Mucosa of descending colon (tissue), 3 donors: ENCODE results near the gene HK3. TPM values are rescaled to one million over a fixed set of nuclear protein-coding genes. Genes with fewer than 3 reads are reported as not detected.

Experiments used
- ATAC-seq: fragments of 200-7000 bp; cut with Tn5 transposase; one replicate; pipeline ENCODE4 v1.9.1; 2020; ENCODE audit warnings: mild to moderate bottlenecking, moderate library complexity
- DNase-seq, 3 donors: peaks; one replicate each; pipeline ENCODE4 v3.0.0-alpha.2; 2020
- H3K36me3 ChIP-seq: fragments of 200-600 bp; one replicate; pipeline ENCODE4 v1.8.0; 2021; ENCODE audit warnings: low read depth, mild to moderate bottlenecking
- H3K4me1 ChIP-seq: fragments of 200-600 bp; one replicate; pipeline ENCODE4 v1.8.0; 2021; ENCODE audit warnings: low read depth, mild to moderate bottlenecking
- H3K4me3 ChIP-seq: fragments of 200-600 bp; one replicate; pipeline ENCODE4 v1.8.0; 2021; ENCODE audit warnings: mild to moderate bottlenecking
- H3K9me3 ChIP-seq: fragments of 200-600 bp; one replicate; pipeline ENCODE4 v1.8.0; 2021; ENCODE audit warnings: mild to moderate bottlenecking
- CTCF ChIP-seq: fragments of 200-600 bp; IDR thresholded peaks from one replicate; pipeline ENCODE4 v1.8.0; 2022; ENCODE audit warnings: antibody characterized with exemption, mild to moderate bottlenecking
- intact Hi-C, 2 donors: fragments of 100-400 bp; cut with DNase I in 1 of 2; cut with micrococcal nuclease in 1 of 2; formaldehyde crosslinking; loops; one replicate each; pipeline versions ENCODE4 v1.11.0 to v1.11.1; 2022; cut with DNase I, micrococcal nuclease
- total RNA-seq, 3 donors: library from RNA; stranded (reverse); fragmentation: NEBNext Ultra II Directional in 2 of 3; extraction: Animal tissue kit (Norgen Biotek cat#: 25700) in 2 of 3; gene quantifications; one replicate each; pipeline versions ENCODE4 v1.2.1 to v1.2.4, GENCODE V29; 2021 to 2023
- donor health status: DM: no; HTN: no; CAD: no; lungs with moderate emphysema.
- donor health status: DM: no; HTN: no; CAD: no.
- donor health status: DM: no; HTN: yes; CAD: no.

The HK3 gene
- total RNA-seq, 3 donors from 2014 or later, result 2.4 to 12.8 (median 7.7) TPM

GRCh38 chr5:176902911-176903664 lies 3.9 kb upstream of the HK3 start:
- no peak for DNase-seq
- no peaks in the 10 kb centered on the region for H3K9me3 ChIP-seq
- intact Hi-C loops, result no loop called here
- H3K4me3 ChIP-seq, result no peak overlapping the region
- H3K4me1 ChIP-seq, result no peaks in the 10 kb centered on the region
- no peak for TF ChIP-seq CTCF
- H3K36me3 ChIP-seq, result peaks cover 15% of the 10 kb centered on the region
- ATAC-seq, result no peak

- DNase-seq (no peak), ATAC-seq (no peak)
- Histone ChIP-seq H3K36me3 (peaks cover 15% of the 10 kb centered on the region), H3K9me3 (no peaks in the 10 kb centered on the region), H3K4me1 (no peaks in the 10 kb centered on the region), H3K4me3 (no peak overlapping the region)
- no peak for TF ChIP-seq CTCF
- intact Hi-C loops, result no loop called here
These were observed 3.1 kb upstream of the HK3 start for GRCh38 chr5:176902102-176902814.

- intact Hi-C loops, result no loop called here
- DNase-seq, result no peak
These were observed 2.3 kb upstream of the HK3 start for GRCh38 chr5:176901260-176902101.

GRCh38 chr5:176900780-176901204 lies 1.6 kb upstream of the HK3 start:
- ATAC-seq (no peak), DNase-seq (no peak)
- Histone ChIP-seq H3K36me3 (peaks cover 4% of the 10 kb centered on the region), H3K4me3 (no peak overlapping the region), H3K9me3 (no peaks in the 10 kb centered on the region), H3K4me1 (no peaks in the 10 kb centered on the region)
- intact Hi-C loops, result no loop called here
- no peak for TF ChIP-seq CTCF

More at GRCh38 chr5:176901260-176902101, 2.3 kb upstream of the HK3 start:
- Histone ChIP-seq H3K4me1 (no peaks in the 10 kb centered on the region), H3K9me3 (no peaks in the 10 kb centered on the region), H3K4me3 (no peak overlapping the region), H3K36me3 (peaks cover 8% of the 10 kb centered on the region)
- no peak for TF ChIP-seq CTCF
- ATAC-seq, result peak; percentile 42

GRCh38 chr5:176899946-176900779 lies 1.0 kb upstream of the HK3 start:
- no peak for TF ChIP-seq CTCF
- intact Hi-C loops, result no loop called here
- DNase-seq (no peak), ATAC-seq (no peak)
- no peak overlapping the region for H3K4me3 ChIP-seq
- no peaks in the 10 kb centered on the region for H3K9me3 ChIP-seq
- no peaks in the 10 kb centered on the region for H3K4me1 ChIP-seq
- peaks cover 1% of the 10 kb centered on the region for H3K36me3 ChIP-seq
